ENCODE data around the gene DACT3. TPM values are rescaled to one million over a fixed set of nuclear protein-coding genes. Genes with fewer than 3 reads are reported as not detected.

Gene DACT3
- total and polyA plus RNA-seq, 4 donors: 0.32 to 1.4 (median 1.0) TPM

DNA sequence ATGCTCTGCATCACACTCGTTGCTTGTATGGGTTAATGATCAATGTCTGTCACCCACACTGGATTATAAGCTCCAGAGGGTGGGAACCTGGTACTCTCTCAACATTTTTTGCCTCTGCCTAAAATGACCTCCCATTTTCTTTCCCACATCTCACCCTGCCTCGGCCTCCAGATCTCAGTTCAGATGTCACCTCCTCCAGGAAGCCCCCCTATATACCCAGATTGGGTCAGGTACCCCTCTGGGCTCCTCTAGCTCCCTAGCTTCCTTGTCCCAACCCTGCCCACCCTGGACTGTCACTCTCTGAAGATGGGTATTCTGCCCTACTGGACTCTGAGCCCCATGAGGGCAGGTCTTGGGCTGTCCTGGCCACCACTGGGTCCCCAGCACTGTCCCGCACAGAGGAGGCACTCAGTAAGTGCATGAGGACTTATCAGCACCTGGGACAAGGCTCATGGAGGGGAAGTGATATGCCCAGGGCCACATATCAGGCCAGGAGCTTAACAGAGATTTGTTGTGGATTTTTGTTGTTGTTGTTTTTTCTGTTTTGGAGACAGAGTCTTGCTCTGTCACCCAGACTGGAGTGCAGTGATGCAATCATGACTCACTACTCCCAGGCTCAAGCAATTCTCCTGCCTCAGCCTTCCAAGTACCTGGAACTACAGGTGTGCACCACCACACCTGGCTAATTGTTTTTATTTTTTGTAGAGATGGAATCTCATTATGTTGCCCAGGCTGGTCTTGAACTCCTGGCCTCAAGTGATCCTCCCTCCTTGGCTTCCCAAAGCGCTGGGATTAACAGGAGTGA, 32.1 kb upstream of the DACT3 start:
- Histone ChIP-seq H3K9me3 (ENCODE audit: control insufficient read depth in 4 of 4, low read length in 3 of 4) (no peaks in the 10 kb centered on the region), H3K27me3 (ENCODE audit: control insufficient read depth in 4 of 4, insufficient read depth in 4 of 4, low read length in 3 of 4) (no peaks in the 10 kb centered on the region), H3K4me3 (ENCODE audit: low read depth in 1 of 3, low read length in 3 of 3) (no peak overlapping the region), H3K36me3 (ENCODE audit: control insufficient read depth in 4 of 4, insufficient read depth in 3 of 4, low read depth in 1 of 4, low read length in 3 of 4) (peaks cover 14 to 80% (median 56%) of the 10 kb centered on the region in 4 donors), H3K27ac (ENCODE audit: low read depth in 1 of 2, low read length in 2 of 2) (no peak overlapping the region), H3K9ac (ENCODE audit: low read depth in 1 of 2, low read length in 2 of 2) (no peak overlapping the region), H3K4me1 (ENCODE audit: control insufficient read depth in 4 of 4, insufficient read depth in 4 of 4, low read length in 3 of 4) (no peaks in the 10 kb centered on the region)
- WGBS: 96% methylated on average over 4 of the region's 4 CpGs
- DNase-seq (ENCODE audit: low spot score): no peak
- TF ChIP-seq TAF1 (conservative IDR thresholded peaks at IDR 0.05) (no peak), RAD21 (IDR thresholded peaks at IDR 0.05) (no peak), GABPA (IDR thresholded peaks at IDR 0.05 in 1 of 2, conservative IDR thresholded peaks at IDR 0.05 in 1 of 2) (no peak), FOXA2 (IDR thresholded peaks at IDR 0.05) (no peak), EGR1 (IDR thresholded peaks at IDR 0.05; ENCODE audit: low read depth in 2 of 2) (no peak), YY1 (IDR thresholded peaks at IDR 0.05) (no peak), JUND (IDR thresholded peaks at IDR 0.05) (no peak)
- TF ChIP-seq, protein P1, sequence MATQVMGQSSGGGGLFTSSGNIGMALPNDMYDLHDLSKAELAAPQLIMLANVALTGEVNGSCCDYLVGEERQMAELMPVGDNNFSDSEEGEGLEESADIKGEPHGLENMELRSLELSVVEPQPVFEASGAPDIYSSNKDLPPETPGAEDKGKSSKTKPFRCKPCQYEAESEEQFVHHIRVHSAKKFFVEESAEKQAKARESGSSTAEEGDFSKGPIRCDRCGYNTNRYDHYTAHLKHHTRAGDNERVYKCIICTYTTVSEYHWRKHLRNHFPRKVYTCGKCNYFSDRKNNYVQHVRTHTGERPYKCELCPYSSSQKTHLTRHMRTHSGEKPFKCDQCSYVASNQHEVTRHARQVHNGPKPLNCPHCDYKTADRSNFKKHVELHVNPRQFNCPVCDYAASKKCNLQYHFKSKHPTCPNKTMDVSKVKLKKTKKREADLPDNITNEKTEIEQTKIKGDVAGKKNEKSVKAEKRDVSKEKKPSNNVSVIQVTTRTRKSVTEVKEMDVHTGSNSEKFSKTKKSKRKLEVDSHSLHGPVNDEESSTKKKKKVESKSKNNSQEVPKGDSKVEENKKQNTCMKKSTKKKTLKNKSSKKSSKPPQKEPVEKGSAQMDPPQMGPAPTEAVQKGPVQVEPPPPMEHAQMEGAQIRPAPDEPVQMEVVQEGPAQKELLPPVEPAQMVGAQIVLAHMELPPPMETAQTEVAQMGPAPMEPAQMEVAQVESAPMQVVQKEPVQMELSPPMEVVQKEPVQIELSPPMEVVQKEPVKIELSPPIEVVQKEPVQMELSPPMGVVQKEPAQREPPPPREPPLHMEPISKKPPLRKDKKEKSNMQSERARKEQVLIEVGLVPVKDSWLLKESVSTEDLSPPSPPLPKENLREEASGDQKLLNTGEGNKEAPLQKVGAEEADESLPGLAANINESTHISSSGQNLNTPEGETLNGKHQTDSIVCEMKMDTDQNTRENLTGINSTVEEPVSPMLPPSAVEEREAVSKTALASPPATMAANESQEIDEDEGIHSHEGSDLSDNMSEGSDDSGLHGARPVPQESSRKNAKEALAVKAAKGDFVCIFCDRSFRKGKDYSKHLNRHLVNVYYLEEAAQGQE (IDR thresholded peaks at IDR 0.05): no peak
- TF ChIP-seq, protein P2, sequence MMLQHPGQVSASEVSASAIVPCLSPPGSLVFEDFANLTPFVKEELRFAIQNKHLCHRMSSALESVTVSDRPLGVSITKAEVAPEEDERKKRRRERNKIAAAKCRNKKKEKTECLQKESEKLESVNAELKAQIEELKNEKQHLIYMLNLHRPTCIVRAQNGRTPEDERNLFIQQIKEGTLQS (IDR thresholded peaks at IDR 0.05): no peak
- TF ChIP-seq, protein P3, sequence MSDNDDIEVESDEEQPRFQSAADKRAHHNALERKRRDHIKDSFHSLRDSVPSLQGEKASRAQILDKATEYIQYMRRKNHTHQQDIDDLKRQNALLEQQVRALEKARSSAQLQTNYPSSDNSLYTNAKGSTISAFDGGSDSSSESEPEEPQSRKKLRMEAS (IDR thresholded peaks at IDR 0.05): no peak
- TF ChIP-seq, protein P4, sequence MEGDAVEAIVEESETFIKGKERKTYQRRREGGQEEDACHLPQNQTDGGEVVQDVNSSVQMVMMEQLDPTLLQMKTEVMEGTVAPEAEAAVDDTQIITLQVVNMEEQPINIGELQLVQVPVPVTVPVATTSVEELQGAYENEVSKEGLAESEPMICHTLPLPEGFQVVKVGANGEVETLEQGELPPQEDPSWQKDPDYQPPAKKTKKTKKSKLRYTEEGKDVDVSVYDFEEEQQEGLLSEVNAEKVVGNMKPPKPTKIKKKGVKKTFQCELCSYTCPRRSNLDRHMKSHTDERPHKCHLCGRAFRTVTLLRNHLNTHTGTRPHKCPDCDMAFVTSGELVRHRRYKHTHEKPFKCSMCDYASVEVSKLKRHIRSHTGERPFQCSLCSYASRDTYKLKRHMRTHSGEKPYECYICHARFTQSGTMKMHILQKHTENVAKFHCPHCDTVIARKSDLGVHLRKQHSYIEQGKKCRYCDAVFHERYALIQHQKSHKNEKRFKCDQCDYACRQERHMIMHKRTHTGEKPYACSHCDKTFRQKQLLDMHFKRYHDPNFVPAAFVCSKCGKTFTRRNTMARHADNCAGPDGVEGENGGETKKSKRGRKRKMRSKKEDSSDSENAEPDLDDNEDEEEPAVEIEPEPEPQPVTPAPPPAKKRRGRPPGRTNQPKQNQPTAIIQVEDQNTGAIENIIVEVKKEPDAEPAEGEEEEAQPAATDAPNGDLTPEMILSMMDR (IDR thresholded peaks at IDR 0.05; ENCODE audit: low read depth, low read length, missing input control): no peak

DNA sequence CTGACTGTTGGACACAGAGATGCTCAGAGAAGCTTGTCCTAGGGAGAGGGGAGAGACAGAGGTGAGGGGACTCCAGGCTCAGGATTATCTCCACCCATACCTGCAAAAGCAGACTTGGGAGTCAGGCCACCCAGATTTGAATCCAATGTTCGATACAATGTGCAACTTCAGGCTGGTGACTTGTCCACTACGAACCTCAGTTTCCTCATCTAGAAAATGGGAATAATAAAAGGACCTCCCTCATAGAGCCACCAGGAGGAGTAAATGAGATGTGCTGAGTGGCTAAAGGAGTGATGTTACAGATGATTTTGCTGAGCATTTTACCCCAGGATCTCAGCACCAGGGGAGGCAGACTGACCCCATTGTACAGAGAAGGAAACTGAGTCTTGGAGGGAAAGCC, 31.0 kb upstream of the DACT3 start:
- no peak for TF ChIP-seq NR2F2 (IDR thresholded peaks at IDR 0.05)
- TF ChIP-seq, protein P2 (IDR thresholded peaks at IDR 0.05): no peak
- no peak for TF ChIP-seq EGR1 (IDR thresholded peaks at IDR 0.05; ENCODE audit: low read depth in 2 of 2)
- TF ChIP-seq YY1 (IDR thresholded peaks at IDR 0.05): no peak
- TF ChIP-seq TAF1 (conservative IDR thresholded peaks at IDR 0.05): no peak
- no peak for TF ChIP-seq SP1 (IDR thresholded peaks at IDR 0.05)
- no peak for TF ChIP-seq HNF4A (conservative IDR thresholded peaks at IDR 0.05)
- TF ChIP-seq, protein P4 (IDR thresholded peaks at IDR 0.05; ENCODE audit: low read depth, low read length, missing input control): no peak
- Histone ChIP-seq H3K9me3 (ENCODE audit: control insufficient read depth in 4 of 4, low read length in 3 of 4) (no peaks in the 10 kb centered on the region), H3K9ac (ENCODE audit: low read depth in 1 of 2, low read length in 2 of 2) (no peak overlapping the region), H3K4me1 (ENCODE audit: control insufficient read depth in 4 of 4, insufficient read depth in 4 of 4, low read length in 3 of 4) (no peaks in the 10 kb centered on the region), H3K4me3 (ENCODE audit: low read depth in 1 of 3, low read length in 3 of 3) (no peak overlapping the region), H3K27me3 (ENCODE audit: control insufficient read depth in 4 of 4, insufficient read depth in 4 of 4, low read length in 3 of 4) (no peaks in the 10 kb centered on the region), H3K27ac (ENCODE audit: low read depth in 1 of 2, low read length in 2 of 2) (no peak overlapping the region), H3K36me3 (ENCODE audit: control insufficient read depth in 4 of 4, insufficient read depth in 3 of 4, low read depth in 1 of 4, low read length in 3 of 4) (peaks cover 14 to 83% (median 65%) of the 10 kb centered on the region in 4 donors)
- WGBS: 97% methylated on average over 2 of the region's 2 CpGs
- no peak for DNase-seq (ENCODE audit: low spot score)
